NCI-H748 (cell line): ENCODE data around the gene SEC14L1.
A peak's percentile ranks its signal among the peaks of the same experiment; 100 is the strongest.
"Not testable (repeated sequence)": the region's sequence is repeated elsewhere in the genome, so short reads cannot be mapped to it uniquely, and the experiment has no call there.

Experiments used
- DNase-seq: peaks from one replicate; lab custom pipeline; 2025; ENCODE audit not compliant: unreplicated experiment; lab: John Stamatoyannopoulos, UW

SEC14L1 gene

GRCh38 chr17:77140166-77140877, 447 bp upstream of the SEC14L1 start:
- peak; percentile 95 for DNase-seq

DNA sequence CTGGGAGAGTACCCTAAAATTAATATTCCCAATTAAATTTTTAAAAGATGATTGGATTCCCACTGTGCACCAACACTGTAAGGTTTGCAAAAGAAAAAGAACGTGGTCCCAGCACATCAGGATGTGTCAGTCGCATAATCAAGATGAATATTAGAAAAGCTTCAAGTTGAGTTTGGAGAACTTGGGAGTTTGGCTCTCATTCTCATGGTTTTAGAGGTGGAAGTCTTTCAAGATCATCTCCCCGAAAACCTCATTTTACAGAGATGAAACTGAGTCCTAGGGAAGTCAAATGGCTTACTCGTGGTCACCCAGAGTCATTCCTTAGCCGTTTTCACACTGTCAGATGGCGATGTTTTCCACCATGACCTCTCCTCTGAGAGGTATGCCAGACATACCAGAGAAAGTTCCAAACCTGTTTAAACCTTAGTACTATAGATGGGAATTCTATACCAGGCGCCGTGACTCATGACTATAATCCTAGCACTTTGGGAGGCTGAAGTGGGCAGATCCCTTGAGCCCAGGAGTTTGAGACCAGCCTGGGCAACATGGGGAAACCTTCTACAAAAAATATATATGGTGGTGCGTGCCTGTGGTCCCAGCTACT, 1.2 kb downstream of the SEC14L1 start:
- DNase-seq, result no peak

- no peak for DNase-seq
Measured at GRCh38 chr17:77142689-77143088, 1.9 kb downstream of the SEC14L1 start.

- DNase-seq, result no peak
Measured at GRCh38 chr17:77143306-77143705, 2.5 kb downstream of the SEC14L1 start.

DNA sequence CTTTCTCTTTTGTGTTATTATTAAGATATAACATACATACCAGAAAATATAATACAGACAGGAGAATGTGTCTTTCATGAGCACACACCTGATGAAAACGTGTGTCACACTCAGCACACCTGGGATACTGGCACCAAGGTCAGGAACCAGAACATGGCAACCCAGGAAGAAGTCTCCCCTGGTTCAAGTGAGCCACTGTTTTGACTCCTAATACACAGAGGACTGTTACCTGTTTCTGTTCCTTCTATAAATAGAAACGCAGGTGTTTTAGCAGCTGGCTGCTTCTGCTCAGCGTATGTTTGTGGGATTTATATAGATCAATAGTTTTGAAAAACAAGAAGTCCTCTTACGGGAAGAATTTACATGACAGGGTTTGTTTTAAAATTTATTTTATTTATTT, 3.5 kb downstream of the SEC14L1 start:
- DNase-seq, result no peak

DNA sequence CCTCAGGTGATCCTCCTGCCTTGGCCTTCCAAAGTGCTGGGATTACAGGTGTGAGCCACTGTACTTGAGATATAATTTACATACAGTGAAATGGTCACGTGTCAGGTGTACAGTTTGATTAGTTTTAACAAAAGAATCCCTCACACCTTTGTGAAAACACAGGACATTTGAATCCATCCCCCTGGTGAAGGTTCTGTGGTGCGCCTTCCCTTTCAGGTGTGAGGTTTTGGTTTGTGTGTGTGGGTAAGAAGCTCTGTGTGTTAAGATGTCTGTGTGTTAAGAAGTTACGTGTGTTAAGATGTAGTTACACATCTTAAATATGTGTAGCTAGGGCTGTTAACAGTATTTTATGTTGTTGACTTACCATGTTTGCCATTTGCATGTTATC, 4.4 kb downstream of the SEC14L1 start:
- no peak for DNase-seq

GRCh38 chr17:77145612-77146245, 5.0 kb downstream of the SEC14L1 start:
- no peak for DNase-seq

GRCh38 chr17:77146246-77146632, 5.5 kb downstream of the SEC14L1 start:
- no peak for DNase-seq

DNA sequence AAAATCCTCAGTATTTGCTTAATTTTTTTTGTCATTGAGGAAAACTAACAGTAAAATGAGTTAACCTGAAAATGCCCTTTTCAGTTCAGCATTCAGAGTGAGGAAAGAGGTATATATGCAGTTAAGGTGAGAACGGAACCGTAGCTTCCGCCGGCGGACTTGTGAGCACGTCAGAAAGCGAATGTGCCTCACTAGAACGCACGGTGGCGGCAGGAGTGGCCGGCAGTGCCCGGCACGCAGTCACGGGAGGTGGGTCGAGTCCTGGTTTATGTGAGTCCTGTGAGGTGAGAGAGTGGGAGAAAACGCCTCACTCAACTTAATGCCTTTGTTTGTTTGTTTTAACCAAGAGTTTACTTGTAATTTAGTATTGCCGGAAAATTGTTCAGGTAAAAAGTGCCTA, 6.1 kb downstream of the SEC14L1 start:
- no peak for DNase-seq

GRCh38 chr17:77147357-77147801, 6.6 kb downstream of the SEC14L1 start:
- DNase-seq, result no peak

- no peak for DNase-seq
Measured at GRCh38 chr17:77148077-77148939, 7.5 kb downstream of the SEC14L1 start.

GRCh38 chr17:77148940-77149510, 8.3 kb downstream of the SEC14L1 start:
- DNase-seq, result no peak

DNA sequence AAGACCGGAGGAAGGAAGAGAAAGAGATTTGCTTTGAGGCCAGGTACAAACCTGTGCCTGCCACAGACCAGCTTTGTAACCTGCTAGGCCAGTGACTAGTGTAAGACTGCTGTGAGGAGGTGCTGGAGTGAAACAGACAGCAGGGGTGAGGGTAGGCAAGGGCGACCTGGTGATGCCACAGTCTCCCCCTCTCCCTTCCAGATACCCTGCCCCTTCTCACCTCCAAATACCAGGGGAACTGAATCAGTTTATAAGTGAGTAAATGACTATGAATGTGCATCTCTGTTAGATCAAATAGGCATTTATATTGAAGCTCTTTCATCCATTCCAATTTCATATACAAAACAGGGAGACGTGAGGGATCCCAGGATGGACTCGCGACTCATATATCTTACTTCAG, 9.4 kb downstream of the SEC14L1 start:
- DNase-seq, result no peak

GRCh38 chr17:77151186-77151585, 10.4 kb downstream of the SEC14L1 start:
- no peak for DNase-seq

DNA sequence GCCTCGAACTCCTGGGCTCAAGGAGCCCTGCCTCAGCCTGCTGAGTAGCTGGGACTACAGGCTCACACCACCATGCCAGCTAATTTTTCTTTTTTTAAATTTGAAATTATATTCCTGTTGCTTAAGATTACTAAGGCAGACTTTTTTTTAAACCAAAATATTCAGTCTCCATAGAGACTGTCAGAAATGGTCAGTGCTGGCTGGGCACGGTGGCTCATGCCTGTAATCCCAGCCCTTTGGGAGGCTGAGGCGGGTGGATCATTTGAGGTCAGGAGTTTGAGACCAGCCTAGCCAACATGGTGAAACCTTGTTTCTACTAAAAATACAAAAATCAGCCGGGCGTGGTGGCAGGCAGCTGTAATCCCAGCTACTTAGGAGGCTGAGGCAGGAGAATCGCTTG, 11.3 kb downstream of the SEC14L1 start:
- not testable (repeated sequence) for DNase-seq

DNA sequence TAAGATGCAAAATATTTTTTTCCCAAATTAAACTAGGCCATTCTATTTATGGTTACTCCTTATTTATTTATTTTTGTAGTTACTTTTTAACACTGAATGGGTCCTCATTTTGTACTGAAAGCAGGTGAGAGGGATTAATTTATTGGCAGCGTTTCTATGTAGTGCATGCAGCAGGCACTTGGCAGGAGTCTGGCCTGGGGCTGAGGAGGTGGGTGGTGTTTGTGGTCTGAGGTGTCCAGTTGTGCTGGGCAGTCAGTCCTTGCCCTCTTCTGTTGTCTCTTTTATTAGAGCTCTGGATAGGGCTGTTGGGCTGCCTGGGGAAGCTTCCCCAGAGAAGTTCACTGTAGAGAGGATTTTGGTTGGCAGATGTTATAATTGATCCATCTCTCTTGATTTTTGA, 12.7 kb downstream of the SEC14L1 start:
- no peak for DNase-seq

- DNase-seq, result no peak
Measured at GRCh38 chr17:77153999-77154586, 13.3 kb downstream of the SEC14L1 start.

GRCh38 chr17:77155125-77155524, 14.4 kb downstream of the SEC14L1 start:
- DNase-seq, result no peak

DNA sequence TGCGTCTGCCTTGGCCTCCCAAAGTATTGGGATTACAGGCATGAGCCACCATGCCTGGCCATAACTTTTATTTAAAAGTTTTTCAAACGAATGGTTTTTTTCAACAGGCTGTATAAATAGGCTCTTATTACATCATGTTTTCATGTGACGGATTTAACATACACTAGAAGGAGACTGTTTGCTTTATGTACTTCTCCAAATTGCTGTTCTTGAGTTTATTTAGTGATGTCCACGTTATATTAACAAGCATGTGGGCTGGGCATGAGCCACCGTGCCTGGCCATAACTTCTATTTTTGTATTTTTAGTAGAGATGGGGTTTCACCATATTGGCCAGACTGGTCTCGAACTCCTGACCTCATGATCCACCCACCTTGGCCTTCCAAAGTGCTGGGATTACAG, 17.0 kb downstream of the SEC14L1 start:
- DNase-seq, result not testable (repeated sequence)

DNA sequence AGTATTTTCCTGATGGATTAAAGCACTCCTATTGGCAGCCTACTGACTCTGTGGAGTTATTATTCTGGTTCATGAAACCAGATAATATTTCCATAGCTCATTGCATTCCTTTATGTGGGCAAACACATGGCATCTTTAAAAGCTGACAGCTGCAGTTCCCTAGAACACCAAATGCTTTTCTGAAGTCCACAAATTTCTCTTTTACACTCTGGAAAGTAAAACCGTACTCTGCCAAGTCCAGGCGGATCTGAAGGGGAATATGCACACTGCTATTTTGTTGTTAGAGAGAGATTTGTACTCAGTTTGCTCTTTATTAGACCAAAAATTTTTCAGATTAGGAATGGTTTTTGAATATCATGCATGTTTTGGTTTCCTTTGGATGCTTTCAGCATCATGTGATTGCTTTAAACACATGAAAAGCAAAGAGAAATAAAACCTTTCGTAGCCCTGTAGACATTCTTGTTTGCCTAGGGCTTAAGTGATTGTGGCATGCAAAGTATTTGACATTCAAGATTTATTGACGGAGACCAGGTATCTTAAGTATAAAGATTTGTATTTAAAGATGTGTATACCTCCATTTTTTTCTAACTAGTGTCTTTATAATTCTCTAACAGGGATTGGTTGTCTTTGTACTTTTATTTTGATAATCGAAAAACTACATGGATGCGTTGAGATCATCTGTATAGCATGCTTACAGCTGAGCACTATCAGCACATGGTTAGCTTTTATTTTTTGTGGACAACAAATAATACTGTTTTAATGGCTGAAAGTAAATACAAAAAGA, 19.5 kb downstream of the SEC14L1 start:
- peak; percentile 60 for DNase-seq
